Inflammatory macrophage treated with lipopolysaccharide for 1 hour (primary cell): Measurements from ENCODE around the gene CEACAM20.
"Not testable (repeated sequence)": the region's sequence is repeated elsewhere in the genome, so short reads cannot be mapped to it uniquely, and the experiment has no call there.

ENCODE experiments used
- DNase-seq, 2 donors: peaks; one replicate each; pipeline ENCODE4 v3.0.0-alpha.2; 2020 to 2022

CEACAM20 gene

DNA sequence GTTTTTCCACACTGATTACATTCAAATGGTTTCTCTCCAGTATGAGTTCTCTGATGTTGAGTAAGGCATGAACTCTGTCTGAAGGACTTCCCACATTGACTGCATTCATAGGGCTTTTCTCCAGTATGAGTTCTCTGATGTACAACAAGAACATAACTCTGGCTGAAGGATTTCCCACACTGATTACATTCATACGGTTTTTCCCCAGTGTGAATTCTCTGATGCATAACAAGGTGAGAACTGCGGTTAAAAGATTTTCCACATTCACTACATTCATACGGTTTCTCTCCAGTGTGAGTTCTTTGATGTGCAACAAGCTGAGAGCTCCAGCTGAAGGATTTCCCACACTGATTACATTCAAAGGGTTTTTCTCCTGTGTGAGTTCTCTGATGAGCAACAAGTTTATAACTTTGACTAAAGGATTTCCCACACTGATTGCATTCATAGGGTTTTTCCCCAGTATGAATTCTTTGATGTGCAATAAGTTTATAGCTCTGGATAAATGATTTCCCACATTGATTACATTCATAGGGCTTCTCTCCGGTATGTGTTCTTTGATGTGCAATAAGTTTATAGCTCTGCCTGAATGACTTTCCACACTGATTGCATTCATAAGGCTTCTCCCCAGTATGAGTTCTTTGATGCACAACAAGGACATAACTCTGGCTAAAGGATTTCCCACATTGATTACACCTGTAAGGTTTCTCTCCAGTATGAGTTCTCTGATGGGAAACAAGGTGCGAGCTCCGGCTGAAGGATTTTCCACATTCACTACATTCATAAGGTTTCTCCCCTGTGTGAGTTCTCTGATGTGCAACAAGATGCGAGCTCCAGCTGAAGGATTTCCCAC, 52.7 kb downstream of the CEACAM20 start:
- DNase-seq: peak; percentile 3 to 12

DNA sequence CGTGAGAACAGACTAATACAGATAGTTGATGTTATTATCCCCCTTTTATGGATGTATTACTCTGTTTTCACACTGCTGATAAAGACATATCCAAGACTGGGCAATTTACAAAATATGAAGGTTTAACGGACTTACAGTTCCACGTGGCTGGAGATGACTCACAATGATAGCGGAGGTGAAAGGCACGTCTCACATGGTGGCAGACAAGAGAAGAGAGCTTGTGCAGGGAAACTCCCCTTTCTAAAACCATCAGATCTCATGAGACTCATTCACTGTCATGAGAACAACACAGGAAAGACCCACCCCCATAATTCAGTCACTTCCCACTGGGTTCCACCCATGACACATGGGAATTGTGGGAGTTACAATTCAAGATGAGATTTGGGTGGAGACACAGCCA, 60.7 kb downstream of the CEACAM20 start:
- not testable (repeated sequence) for DNase-seq

DNA sequence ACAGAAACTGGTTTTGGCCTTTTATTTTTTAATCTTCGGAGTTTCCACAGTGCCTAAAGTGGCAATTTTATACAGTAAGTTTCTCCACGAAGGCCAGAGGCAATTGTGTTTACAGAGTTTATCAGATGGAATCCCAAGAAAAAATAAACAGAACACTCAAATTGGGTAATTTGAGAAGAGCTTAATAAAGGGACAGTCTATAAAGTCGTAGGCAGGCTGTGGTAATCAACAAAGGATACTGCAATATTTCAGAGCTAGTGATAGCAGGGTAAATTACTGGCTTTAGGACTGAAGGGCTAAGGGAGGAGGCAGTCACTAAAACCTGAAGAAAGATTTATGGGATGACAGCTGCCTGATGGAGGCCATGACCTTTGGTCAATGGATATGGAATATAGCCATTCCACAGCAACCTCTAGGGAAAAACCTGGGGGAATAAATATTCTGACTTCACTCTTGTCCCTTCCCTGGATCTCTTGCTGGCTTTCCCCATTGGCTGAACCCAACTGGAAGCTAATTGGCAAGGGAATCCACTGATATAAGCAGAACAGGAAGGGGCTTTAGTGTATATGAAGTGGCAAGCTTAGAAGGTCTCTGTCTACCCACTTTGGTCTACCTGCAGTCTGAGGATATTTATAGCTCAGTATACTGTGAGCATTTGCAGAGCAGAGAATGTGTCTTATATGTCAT, 66.7 kb downstream of the CEACAM20 start:
- DNase-seq: not testable (repeated sequence)
